Neural cell (in vitro differentiated cells): ENCODE measurements around the gene BMERB1. TPM values are rescaled to one million over a fixed set of nuclear protein-coding genes. Genes with fewer than 3 reads are reported as not detected.

ENCODE experiments used
- H2AFZ ChIP-seq: fragments of 200-600, 300-800 bp; sonication (generic), shearing (Covaris generic); 2 replicates; pipeline ENCODE4 v1.6.0; 2014; ENCODE audit warnings: low read depth, mild to moderate bottlenecking, antibody characterized with exemption, low read length, moderate library complexity
- H3F3A ChIP-seq: fragments of 200-600 bp; shearing (Covaris generic); 2 replicates; pipeline ENCODE4 v1.6.1; 2016; ENCODE audit warnings: mild to moderate bottlenecking, moderate library complexity, mixed read lengths, antibody characterized with exemption, low read length; ENCODE audit not compliant: insufficient read depth, poor library complexity, severe bottlenecking
- H3K27ac ChIP-seq: fragments of 200-600, 300-800 bp; sonication (generic), shearing (Covaris generic); 2 replicates; pipeline ENCODE4 v1.5.1; 2014; ENCODE audit warnings: mild to moderate bottlenecking, low read length, moderate library complexity
- H3K27me3 ChIP-seq: fragments of 300-800, 200-600 bp; sonication (generic), shearing (Covaris generic); 2 replicates; pipeline ENCODE4 v1.6.0; 2014; ENCODE audit warnings: mild to moderate bottlenecking, low read depth, low read length, moderate library complexity; ENCODE audit not compliant: insufficient read depth
- H3K36me3 ChIP-seq: fragments of 300-800, 200-600 bp; sonication (generic), shearing (Covaris generic); 2 replicates; pipeline ENCODE4 v1.5.1; 2014; ENCODE audit warnings: mild to moderate bottlenecking, antibody characterized with exemption, low read length, moderate library complexity; ENCODE audit not compliant: insufficient read depth
- H3K4me2 ChIP-seq: fragments of 300-800, 200-600 bp; sonication (generic), shearing (Covaris generic); 2 replicates; pipeline ENCODE4 v1.6.0; 2014; ENCODE audit warnings: mild to moderate bottlenecking, low read length
- H3K4me3 ChIP-seq: fragments of 300-800, 200-600 bp; sonication (generic), shearing (Covaris generic); 2 replicates; pipeline ENCODE4 v1.5.1; 2014; ENCODE audit warnings: mild to moderate bottlenecking, low read length, moderate library complexity
- H3K79me2 ChIP-seq: fragments of 200-600 bp; shearing (Covaris generic); replicated peaks from 2 replicates; pipeline ENCODE4 v1.6.0; 2014; ENCODE audit warnings: mild to moderate bottlenecking, low read length, moderate library complexity; ENCODE audit not compliant: insufficient read depth
- H3K9ac ChIP-seq: fragments of 300-800, 200-600 bp; sonication (generic), shearing (Covaris generic); 2 replicates; pipeline ENCODE4 v1.6.1; 2016; ENCODE audit warnings: mild to moderate bottlenecking, low read length, mixed read lengths
- H3K9me2 ChIP-seq: fragments of 200-600 bp; shearing (Covaris generic); 2 replicates; pipeline ENCODE4 v1.6.1; 2016; ENCODE audit warnings: mild to moderate bottlenecking, low read length, mixed read lengths; ENCODE audit not compliant: insufficient read depth
- H3K9me3 ChIP-seq: fragments of 200-600, 300-800 bp; sonication (generic), shearing (Covaris generic); 2 replicates; pipeline ENCODE4 v1.6.1; 2016; ENCODE audit warnings: mild to moderate bottlenecking, mixed run types, low read length, moderate library complexity, mixed read lengths
- H4K20me1 ChIP-seq: fragments of 200-600 bp; shearing (Covaris generic); 2 replicates; pipeline ENCODE4 v1.6.1; 2016; ENCODE audit warnings: mild to moderate bottlenecking, mixed run types; ENCODE audit not compliant: insufficient read depth
- CTCF ChIP-seq: fragments of 450-650 bp; IDR thresholded peaks from 2 replicates; pipeline ENCODE4 v1.5.1; 2014; ENCODE audit warnings: antibody characterized with exemption, mild to moderate bottlenecking, moderate library complexity; ENCODE audit not compliant: poor library complexity, severe bottlenecking
- EP300 ChIP-seq: fragments of 450-650 bp; conservative IDR thresholded peaks from 2 replicates; pipeline ENCODE4 v1.6.1; 2014; ENCODE audit warnings: antibody characterized with exemption, mild to moderate bottlenecking, moderate library complexity; ENCODE audit not compliant: poor library complexity, severe bottlenecking
- EZH2 ChIP-seq: fragments of 200-600, 300-800 bp; shearing (Covaris generic), sonication (generic); IDR thresholded peaks from 2 replicates; pipeline ENCODE4 v1.6.1; 2014; ENCODE audit warnings: antibody characterized with exemption, low read length, borderline replicate concordance, mild to moderate bottlenecking; ENCODE audit not compliant: insufficient read depth, poor library complexity, severe bottlenecking
- MXI1 ChIP-seq: fragments of 450-650 bp; conservative IDR thresholded peaks from 2 replicates; pipeline ENCODE4 v1.6.1; 2014; ENCODE audit warnings: antibody characterized with exemption, mild to moderate bottlenecking; ENCODE audit not compliant: poor library complexity, severe bottlenecking
- POLR2AphosphoS5 ChIP-seq: IDR thresholded peaks from 2 replicates; pipeline ENCODE4 v1.6.1; 2012
- RAD21 ChIP-seq: fragments of 450-650 bp; conservative IDR thresholded peaks from 2 replicates; pipeline ENCODE4 v1.6.1; 2014; ENCODE audit warnings: antibody characterized with exemption, mild to moderate bottlenecking, moderate library complexity
- REST ChIP-seq: IDR thresholded peaks from 2 replicates; pipeline ENCODE4 v1.6.1; 2012; ENCODE audit warnings: borderline replicate concordance
- SMC3 ChIP-seq: fragments of 450-650 bp; conservative IDR thresholded peaks from 2 replicates; pipeline ENCODE4 v1.6.1; 2014; ENCODE audit warnings: antibody characterized with exemption, mild to moderate bottlenecking, moderate library complexity; ENCODE audit not compliant: poor library complexity
- TAF1 ChIP-seq: IDR thresholded peaks from 2 replicates; pipeline ENCODE4 v1.6.1; 2012; ENCODE audit warnings: low read depth
- polyA plus RNA-seq: library from polyadenylated mRNA; depleted of rRNA; stranded (reverse); fragments of >200 nt; gene quantifications from 2 replicates; pipeline ENCODE4 v1.2.3, GENCODE V29; 2014

BMERB1 gene
- polyA plus RNA-seq, 1 donor from 2014 or later: 149 TPM

DNA sequence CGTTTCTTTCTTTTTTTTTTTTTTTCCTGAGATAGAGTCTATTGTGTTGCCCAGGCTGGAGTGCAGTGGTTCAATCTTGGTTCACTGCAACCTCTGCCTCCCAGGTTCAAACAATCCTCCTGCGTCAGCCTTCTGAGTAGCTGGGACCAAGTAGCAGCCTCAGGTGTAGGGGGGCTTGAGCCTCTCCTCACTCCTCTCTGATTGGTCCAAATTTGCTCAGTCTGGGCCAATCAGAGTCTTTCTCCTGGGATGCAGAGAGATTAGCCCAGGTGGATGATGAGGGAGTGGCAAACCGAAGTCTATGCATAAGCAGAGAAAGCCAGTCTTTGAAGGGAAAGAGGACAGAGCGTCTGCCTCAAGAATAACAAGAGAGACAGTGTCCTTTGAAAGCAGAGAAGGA lies 99.0 kb downstream of the BMERB1 start:
- Histone ChIP-seq H4K20me1 (no peaks in the 10 kb centered on the region), H3K4me2 (no peak overlapping the region), H3K27me3 (no peaks in the 10 kb centered on the region), H3K36me3 (no peaks in the 10 kb centered on the region), H2AFZ (no peak overlapping the region), H3K9me2 (no peaks in the 10 kb centered on the region), H3F3A (no peaks in the 10 kb centered on the region), H3K9ac (no peak overlapping the region), H3K4me3 (no peak overlapping the region), H3K79me2 (no peaks in the 10 kb centered on the region), H3K27ac (no peak overlapping the region), H3K9me3 (no peaks in the 10 kb centered on the region)
- TF ChIP-seq POLR2AphosphoS5: no peak
- no peak for TF ChIP-seq RAD21
- no peak for TF ChIP-seq TAF1
- TF ChIP-seq EP300: no peak
- no peak for TF ChIP-seq EZH2
- TF ChIP-seq MXI1: no peak

DNA sequence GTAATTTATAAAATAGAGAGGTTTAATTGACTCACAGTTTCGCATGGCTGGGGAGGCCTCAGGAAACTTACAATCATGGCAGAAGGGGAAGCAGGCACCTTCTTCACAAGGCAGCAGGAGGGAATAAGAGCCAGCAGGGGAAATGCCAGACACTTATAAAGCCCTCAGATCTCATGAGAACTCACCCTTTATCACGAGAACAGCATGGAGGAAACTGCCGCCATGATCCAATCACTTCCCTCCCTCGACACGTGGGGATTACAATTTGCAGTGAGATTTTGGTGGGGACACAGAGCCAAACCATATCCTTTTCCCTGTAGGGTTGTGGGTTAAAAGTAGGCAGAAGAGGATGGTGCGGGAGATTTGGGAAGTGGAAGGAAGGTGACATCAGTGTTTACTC lies 101.4 kb downstream of the BMERB1 start:
- TF ChIP-seq REST (no peak), SMC3 (no peak), CTCF (no peak), TAF1 (no peak), EZH2 (no peak), EP300 (no peak), RAD21 (no peak), POLR2AphosphoS5 (no peak)
- Histone ChIP-seq H4K20me1 (no peaks in the 10 kb centered on the region), H3K36me3 (no peaks in the 10 kb centered on the region), H3K27ac (no peak overlapping the region), H3K9me2 (no peaks in the 10 kb centered on the region), H3K9ac (no peak overlapping the region), H3K27me3 (no peaks in the 10 kb centered on the region), H3K4me2 (no peak overlapping the region), H3F3A (no peaks in the 10 kb centered on the region), H3K4me3 (no peak overlapping the region), H2AFZ (no peak overlapping the region), H3K9me3 (no peaks in the 10 kb centered on the region), H3K79me2 (no peaks in the 10 kb centered on the region)

- TF ChIP-seq CTCF (no peak), TAF1 (no peak), SMC3 (no peak), EZH2 (no peak), POLR2AphosphoS5 (no peak), MXI1 (no peak), REST (no peak), RAD21 (no peak), EP300 (no peak)
- no peaks in the 10 kb centered on the region for H3F3A ChIP-seq
- no peaks in the 10 kb centered on the region for H3K9me2 ChIP-seq
- H4K20me1 ChIP-seq: no peaks in the 10 kb centered on the region
- no peaks in the 10 kb centered on the region for H3K79me2 ChIP-seq
- H3K36me3 ChIP-seq: no peaks in the 10 kb centered on the region
- H2AFZ ChIP-seq: no peak overlapping the region
- no peaks in the 10 kb centered on the region for H3K27me3 ChIP-seq
- no peak overlapping the region for H3K4me2 ChIP-seq
- no peak overlapping the region for H3K9ac ChIP-seq
- H3K27ac ChIP-seq: no peak overlapping the region
- H3K4me3 ChIP-seq: no peak overlapping the region
- no peaks in the 10 kb centered on the region for H3K9me3 ChIP-seq
These were observed 102.5 kb downstream of the BMERB1 start for GRCh38 chr16:15536843-15537242.
